HG02759 (cell line): ENCODE results near the gene WNK3.

Source experiments
- ATAC-seq: cut with Tn5 transposase; IDR thresholded peaks from one replicate; pipeline ENCODE4 v1.9.1; 2021; ENCODE audit warnings: mild to moderate bottlenecking, moderate library complexity; ENCODE audit not compliant: unreplicated experiment

The WNK3 gene

GRCh38 chrX:54246866-54247265 is 111.0 kb downstream of the WNK3 start:
- no peak for ATAC-seq

DNA sequence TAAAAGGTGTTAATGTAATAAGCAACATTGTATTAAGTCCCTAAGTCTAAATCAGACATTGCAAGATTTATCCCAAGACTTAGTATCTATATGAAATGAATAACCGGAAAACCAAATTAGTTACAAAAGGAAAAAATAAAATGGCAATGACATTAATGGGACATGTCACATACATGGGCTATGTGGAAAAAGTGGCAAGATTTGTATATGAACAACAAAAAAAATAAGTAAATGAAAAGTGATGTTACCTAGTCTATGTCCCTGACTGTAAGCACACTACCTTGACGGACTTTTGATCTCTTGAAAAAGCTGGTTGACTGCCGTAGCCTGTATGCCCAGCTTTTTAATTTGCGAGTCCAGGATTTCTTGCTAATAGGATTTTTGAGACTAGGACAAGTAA is 119.3 kb downstream of the WNK3 start:
- ATAC-seq = no peak

GRCh38 chrX:54237014-54237413 is 120.8 kb downstream of the WNK3 start:
- no peak for ATAC-seq

DNA sequence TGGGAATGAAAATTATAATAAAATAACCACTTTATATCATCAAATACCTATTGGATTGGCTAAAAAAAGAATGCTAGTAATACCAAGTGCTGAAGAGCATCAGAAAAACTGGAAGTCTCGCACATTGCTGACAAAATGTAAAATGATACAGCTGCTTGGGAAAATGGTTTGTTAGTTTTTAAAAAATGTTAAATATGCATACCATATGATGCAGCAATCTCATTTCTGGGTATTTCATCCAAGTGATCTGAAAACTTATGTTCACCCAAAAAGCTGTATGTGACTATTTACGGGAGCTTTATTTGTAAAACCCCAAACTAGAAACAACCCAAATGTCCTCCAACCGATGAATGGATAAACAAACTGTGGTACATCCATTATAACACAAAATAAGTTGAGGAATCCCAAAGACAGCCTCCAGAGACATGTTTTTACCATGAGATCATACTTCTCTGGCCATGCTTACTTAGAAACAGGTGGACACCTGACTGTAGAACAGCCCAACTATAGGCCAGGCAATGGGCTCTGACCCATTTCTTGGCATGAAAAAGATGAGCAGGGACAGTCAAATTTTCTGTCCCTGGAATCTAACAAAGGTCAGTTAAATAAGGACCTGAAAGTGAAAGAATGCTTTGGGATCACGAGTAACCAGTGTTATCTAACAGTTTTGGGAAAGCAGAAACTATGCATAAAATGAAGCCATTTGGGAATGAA is 127.3 kb downstream of the WNK3 start:
- no peak for ATAC-seq

GRCh38 chrX:54223581-54223980 is 134.3 kb downstream of the WNK3 start:
- ATAC-seq = no peak

- no peak for ATAC-seq
Observed at GRCh38 chrX:54213603-54214002, 144.2 kb downstream of the WNK3 start.

DNA sequence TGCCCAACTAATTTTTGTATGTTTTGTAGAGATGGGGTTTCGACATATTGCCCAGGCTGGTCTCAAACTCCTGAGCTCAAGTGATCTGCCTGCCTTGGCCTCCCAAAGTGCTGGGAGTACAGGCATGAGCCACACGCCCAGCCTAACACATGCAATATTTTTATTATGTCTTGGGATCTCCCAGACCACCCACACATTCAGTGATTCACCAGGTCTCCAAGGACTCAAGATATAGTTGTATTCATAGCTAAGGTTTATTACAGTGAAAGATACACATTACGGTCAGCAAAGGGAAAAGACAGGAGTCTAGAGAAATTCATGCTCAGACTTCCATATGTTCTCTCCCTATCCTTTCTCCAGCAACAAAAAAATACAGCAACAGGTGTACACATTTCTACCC is 149.3 kb downstream of the WNK3 start:
- ATAC-seq = no peak

- no peak for ATAC-seq
Observed at GRCh38 chrX:54198262-54198661, 159.6 kb downstream of the WNK3 start.

DNA sequence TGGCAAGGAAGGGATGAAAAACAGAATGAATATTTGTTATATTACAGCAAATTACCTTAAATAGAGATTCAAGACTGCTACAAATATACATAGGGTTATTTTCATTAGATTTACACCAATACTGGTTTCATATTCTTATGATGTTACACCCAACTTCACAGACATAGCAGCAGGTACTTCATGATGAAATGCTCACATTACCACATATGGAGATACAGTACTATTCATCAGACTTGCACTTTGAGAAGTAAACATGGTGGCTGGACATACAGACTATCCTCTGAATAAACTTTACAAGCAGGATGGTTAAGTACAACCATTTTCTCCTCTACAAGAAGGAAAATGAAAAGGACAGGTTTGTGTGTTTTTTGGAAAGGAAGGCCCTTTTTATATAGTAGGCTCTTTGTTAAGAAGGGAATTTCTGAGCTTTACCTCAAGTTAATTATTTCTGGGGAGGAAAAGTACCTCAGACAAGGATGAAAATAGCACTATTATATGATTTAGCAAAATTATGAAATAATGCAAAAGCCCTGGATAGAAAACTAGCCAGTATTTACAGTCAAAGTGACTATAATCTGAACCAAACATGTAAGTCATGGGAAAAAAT is 162.8 kb downstream of the WNK3 start:
- ATAC-seq = peak; percentile 49

DNA sequence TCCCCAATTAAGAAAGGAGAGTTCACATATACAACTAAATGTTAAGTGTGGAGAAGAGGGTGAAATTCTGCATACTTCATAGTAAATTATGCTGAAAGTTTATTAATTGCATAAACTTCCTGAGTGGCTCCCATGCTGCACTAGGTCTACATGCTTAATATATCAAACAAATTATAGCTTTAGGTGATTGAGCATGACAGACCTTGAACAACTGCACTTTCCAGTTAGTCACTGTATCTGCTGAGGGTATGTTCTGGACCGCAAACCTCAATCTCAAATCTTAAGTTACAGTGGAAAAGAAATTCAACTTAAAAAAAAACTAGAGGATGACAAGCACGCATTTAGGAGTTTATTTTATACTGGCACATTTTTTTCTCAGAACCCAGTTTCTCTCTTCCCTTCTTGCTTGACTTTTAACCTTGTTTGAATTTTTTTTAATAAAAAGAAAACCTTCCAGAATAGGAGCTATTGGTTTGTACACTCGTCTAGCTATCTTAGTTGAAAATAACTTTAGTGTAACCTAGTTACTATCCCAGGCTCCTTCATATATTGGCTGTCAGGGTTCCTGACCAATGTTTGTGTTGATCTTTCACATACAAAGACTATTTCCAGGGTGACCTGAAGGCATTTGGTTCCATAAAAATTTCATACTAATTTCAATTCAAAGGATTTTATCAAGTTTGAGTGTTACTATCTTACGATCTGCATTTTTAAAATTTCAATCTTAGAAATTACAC is 164.6 kb downstream of the WNK3 start:
- ATAC-seq = no peak

DNA sequence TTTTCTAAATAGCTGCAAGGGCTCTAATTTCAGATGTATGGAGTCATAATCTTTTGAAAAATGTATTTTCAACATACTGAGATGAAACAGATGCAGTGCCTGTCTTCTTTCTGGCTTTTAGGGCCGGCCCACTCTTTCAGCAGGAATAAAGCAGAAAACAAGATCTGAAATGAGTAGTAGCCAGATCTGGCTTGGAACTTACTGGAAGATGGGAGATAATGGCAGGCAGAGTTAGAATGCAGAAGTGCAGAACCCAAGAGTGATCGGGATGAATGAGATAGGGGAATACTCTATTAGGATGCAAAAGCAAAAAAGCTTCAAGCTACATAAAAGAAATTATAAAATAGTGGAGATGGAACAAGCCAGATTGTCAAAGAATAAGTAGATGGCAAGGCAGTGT is 173.4 kb downstream of the WNK3 start:
- no peak for ATAC-seq

GRCh38 chrX:54182864-54183613 is 174.8 kb downstream of the WNK3 start, which contains the start of gene FAM120C:
Gene FAM120C (minus strand): TSS chrX:54183254. CDS start chrX:54183198, 56 bp downstream.
- peak; percentile 60 for ATAC-seq

DNA sequence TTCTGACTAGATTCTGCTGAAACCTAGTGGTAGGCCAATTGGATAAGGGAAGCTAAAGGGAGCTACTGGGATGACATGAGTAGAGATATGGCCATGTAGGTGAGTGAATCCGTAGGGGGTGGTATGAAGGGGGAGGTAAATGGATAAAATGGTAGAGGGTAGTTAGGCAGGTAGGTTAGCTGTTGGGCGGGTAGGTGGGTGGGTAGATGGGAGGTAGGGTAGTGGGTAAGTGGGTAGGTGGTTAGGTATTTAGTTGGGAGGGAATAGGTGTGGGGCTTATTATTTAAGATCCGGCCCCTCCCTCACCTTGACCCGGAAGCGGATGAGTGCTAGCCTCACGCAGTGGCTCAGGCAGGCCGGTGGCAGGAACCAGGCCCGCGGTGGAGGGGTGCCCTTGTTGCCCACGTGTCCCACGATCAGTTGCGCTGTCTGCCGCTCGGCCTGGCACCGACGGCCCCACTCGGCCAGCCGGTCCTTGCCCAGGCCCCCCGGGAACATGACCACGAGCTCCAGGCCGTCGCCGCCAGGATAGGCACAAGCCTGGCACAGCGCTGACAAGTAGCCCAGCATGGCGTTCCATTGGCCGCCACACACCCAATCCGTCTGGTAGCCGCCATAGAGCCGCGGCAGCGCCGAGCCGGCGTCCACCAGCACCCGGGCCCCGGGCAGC is 175.5 kb downstream of the WNK3 start:
- ATAC-seq = peak; percentile 74

DNA sequence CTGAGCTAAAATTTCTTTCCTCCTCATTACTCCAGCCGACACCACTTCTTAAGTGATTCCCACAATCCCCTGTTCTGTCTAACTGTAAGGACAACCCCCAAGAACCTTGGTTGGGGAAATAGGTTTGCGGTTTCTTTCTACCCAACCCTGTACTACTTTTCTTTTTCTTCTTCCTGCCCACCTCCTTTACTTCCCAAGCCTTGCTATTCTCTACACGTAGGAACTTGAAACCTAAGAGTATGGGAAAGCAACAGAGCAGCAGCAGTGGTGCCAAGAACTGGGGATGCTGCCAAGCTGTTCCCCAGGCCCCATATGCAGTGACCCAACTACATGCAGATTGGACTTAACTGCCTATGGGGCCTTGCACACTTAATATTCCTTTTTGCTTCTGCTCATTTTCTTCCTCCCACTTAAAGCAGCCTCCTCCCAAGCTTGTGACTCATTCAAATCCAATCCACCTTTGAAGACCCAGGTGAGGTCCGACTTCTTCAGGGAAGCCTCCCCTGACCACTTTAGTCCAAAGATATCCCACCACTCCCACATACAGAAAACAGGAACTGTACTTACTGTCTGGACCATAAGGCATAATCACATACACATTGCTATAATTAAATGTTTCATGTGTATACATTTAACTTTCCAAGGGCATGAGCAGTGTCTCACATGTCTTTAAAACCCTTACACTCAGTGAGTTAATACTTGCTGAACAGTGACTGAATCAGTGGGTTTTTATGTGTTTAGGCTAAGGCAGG is 176.5 kb downstream of the WNK3 start:
- no peak for ATAC-seq

DNA sequence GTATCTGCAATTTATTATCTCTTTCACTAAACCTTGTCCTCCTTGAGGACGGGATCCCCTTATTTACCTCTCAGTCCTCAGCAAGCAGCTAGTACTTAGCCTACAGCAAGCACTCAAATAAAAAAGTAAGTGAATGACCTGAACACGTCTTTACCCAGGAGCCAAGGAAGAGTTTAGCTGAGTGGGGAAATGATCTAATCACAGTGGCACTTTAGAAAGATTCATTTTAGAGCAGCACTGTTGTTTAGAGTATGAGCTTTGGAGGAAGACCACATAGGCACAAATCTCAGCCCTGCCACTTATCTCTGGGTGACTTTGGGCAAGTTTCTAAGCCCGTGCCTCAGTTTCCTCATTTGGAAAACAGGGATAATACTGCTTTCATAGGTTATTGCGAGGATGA is 177.4 kb downstream of the WNK3 start:
- ATAC-seq = no peak

DNA sequence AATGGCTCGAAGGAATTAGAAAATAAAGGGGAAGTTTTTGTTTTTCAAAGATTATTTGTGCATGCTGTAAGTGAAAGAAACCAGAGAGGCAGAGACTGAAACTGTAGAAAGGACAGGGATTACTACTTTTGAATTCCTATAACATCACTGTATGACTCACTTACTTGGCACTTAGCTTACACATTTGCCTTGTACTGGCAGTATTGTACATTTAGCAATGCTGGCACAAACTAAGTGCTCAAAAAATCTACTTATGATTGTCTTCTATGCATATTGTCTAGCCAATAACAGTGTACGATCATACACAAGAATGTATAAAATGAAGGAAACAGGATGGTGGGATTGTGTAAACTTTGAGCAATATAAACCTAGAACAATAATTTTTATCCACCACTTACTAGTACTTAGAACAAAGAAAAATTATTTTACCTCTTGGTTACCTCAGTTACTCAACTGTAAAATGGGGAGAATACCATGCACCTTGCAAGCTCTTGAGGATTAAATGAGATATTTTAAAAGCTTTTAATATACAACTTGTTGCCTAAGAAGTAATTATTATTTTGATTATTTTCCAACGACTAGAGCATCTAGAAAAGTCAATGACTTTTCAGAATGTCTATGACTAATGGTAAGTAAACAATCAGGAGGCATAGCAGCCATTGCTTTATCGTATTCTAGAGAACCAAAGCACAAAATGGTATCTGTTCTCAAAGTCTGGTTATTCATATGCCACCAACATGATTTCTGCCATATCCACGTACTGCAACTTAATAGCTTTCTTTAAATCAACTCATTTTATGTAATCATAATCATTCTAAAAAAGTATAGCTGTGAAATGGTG is 179.5 kb downstream of the WNK3 start:
- no peak for ATAC-seq

DNA sequence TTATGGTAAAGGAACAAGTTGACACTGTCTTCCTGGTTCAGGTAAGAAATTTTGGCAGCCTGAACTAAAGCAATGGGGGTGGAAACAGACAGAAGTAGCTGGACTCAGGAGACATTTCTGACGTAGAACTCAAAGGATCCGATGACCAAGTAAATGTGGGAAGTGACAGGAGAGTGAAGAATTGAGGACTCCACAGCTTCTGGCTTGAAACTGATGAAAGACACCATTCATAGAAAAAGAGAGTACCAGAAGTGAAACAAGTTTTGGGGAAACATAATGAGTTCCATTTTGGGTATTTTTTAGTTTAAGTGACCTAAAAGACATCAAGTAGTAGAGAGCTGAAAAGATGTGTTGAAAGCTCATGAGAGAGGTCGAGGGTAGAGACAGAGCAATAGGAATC is 180.5 kb downstream of the WNK3 start:
- ATAC-seq = no peak

GRCh38 chrX:54173791-54174190 is 184.1 kb downstream of the WNK3 start:
- ATAC-seq = no peak

DNA sequence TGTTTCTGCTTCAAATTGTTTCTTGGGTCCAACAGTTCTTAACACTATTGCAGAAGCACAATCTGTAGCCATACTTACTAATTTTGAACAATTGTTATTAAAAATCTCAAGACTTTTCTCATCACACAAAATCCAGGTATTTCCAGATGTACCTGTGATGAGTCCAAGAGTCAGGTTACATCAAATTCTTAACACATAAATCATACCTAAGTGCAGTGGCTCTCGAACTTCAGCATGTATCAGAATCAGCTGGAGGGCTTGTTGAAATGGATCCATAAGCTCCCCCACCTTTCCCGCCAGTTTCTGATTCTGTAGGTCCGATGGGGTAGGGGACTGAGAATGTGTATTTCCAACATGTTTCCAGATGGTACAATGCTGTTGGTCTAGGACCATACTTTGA is 185.4 kb downstream of the WNK3 start:
- ATAC-seq = no peak
